B cell (primary cell): ENCODE data around the gene CAMSAP2.

Experiments
- EZH2 ChIP-seq: IDR thresholded peaks from 2 replicates; pipeline ENCODE4 v1.6.1; 2012; ENCODE audit warnings: borderline replicate concordance, low read depth, mild to moderate bottlenecking, moderate library complexity, low read length; ENCODE audit not compliant: insufficient read depth, poor library complexity, severe bottlenecking
- TF ChIP-seq, protein P1 (sequence below): fragments of 200-600 bp; IDR thresholded peaks from one replicate; pipeline ENCODE4 v1.8.0; 2022; ENCODE audit warnings: antibody characterized with exemption, mild to moderate bottlenecking

DNA sequence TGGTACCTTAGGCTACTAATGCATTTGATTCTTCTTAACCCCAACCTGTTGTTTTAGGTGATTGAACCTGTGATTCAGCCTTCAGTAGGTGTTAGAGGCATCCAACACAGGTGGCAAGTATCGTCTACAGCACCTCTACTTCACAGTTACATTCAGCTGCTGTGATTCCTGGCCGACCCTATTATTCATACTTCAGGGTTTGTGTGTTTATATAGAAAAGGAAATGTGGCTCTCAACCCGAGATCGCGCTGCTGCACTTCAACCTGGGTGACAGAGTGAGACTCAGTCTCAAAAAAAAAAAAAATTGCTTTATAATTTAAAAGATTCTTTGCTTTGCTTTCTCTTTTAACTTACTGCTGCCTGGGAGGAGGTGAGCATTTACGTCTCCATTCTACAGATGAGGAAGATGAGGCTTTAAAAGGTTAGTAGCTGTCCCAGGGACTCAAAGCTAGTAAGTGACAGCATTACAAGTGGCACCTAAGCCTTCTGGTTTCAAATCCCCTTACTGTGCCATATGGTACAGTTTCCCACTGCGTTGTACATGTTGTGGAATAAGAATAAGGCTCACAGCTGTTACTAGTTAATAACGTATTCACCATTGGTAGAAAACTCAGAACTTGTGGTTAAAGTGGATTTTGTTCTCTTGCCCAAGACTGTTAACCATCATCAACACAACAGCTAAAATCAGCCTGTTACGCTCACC is 124.2 kb downstream of the CAMSAP2 start:
- TF ChIP-seq, protein P1, sequence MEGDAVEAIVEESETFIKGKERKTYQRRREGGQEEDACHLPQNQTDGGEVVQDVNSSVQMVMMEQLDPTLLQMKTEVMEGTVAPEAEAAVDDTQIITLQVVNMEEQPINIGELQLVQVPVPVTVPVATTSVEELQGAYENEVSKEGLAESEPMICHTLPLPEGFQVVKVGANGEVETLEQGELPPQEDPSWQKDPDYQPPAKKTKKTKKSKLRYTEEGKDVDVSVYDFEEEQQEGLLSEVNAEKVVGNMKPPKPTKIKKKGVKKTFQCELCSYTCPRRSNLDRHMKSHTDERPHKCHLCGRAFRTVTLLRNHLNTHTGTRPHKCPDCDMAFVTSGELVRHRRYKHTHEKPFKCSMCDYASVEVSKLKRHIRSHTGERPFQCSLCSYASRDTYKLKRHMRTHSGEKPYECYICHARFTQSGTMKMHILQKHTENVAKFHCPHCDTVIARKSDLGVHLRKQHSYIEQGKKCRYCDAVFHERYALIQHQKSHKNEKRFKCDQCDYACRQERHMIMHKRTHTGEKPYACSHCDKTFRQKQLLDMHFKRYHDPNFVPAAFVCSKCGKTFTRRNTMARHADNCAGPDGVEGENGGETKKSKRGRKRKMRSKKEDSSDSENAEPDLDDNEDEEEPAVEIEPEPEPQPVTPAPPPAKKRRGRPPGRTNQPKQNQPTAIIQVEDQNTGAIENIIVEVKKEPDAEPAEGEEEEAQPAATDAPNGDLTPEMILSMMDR, result no peak
- no peak for TF ChIP-seq EZH2
